HEK293T (cell line): ENCODE measurements around the gene UQCRC2.
"Not testable (repeated sequence)": the region's sequence is repeated elsewhere in the genome, so short reads cannot be mapped to it uniquely, and the experiment has no call there.

Source experiments
- CTCF ChIA-PET: fragments of 350-600 bp; formaldehyde crosslinking; extraction: SDS; loops from one replicate; lab custom pipeline; 2021; ENCODE audit warnings: antibody characterized with exemption, inconsistent platforms; lab: Yijun Ruan, JAX
- POLR2A ChIA-PET: fragments of 350-600 bp; formaldehyde crosslinking; extraction: SDS; loops from one replicate; lab custom pipeline; 2020; ENCODE audit warnings: antibody characterized with exemption, inconsistent platforms; lab: Yijun Ruan, JAX
- DNase-seq: peaks from one replicate; pipeline ENCODE4 v3.0.0; 2012; ENCODE audit warnings: mixed read lengths; ENCODE audit errors: extremely low spot score
- ARNT ChIP-seq: fragments of 450-650 bp; IDR thresholded peaks from 2 replicates; pipeline ENCODE4 v1.6.1; 2017; ENCODE audit warnings: mild to moderate bottlenecking
- BHLHE40 ChIP-seq: fragments of 450-650 bp; IDR thresholded peaks from 2 replicates; pipeline ENCODE4 v1.6.1; 2016; ENCODE audit warnings: mild to moderate bottlenecking, moderate library complexity, borderline replicate concordance
- CTBP1 ChIP-seq: fragments of 450-650 bp; IDR thresholded peaks from 2 replicates; pipeline ENCODE4 v1.6.1; 2016; ENCODE audit warnings: borderline replicate concordance
- ELF4 ChIP-seq: fragments of 450-650 bp; IDR thresholded peaks from 2 replicates; pipeline ENCODE4 v1.6.1; 2017; ENCODE audit warnings: antibody characterized with exemption
- FOXA1 ChIP-seq: fragments of 450-650 bp; IDR thresholded peaks from 2 replicates; pipeline ENCODE4 v1.6.1; 2016; ENCODE audit warnings: mild to moderate bottlenecking
- FOXK2 ChIP-seq: fragments of 450-650 bp; IDR thresholded peaks from 2 replicates; pipeline ENCODE4 v1.6.1; 2016; ENCODE audit warnings: mild to moderate bottlenecking
- FOXM1 ChIP-seq: fragments of 450-650 bp; IDR thresholded peaks from 2 replicates; pipeline ENCODE4 v1.6.1; 2017; ENCODE audit warnings: mild to moderate bottlenecking, borderline replicate concordance
- HDGF ChIP-seq: fragments of 450-650 bp; IDR thresholded peaks from 2 replicates; pipeline ENCODE4 v1.6.1; 2017; ENCODE audit warnings: antibody characterized with exemption, borderline replicate concordance
- L3MBTL2 ChIP-seq: fragments of 450-650 bp; conservative IDR thresholded peaks from 2 replicates; pipeline ENCODE4 v1.6.1; 2016; ENCODE audit warnings: mild to moderate bottlenecking
- LEF1 ChIP-seq: fragments of 450-650 bp; IDR thresholded peaks from 2 replicates; pipeline ENCODE4 v1.6.1; 2017; ENCODE audit warnings: mild to moderate bottlenecking, borderline replicate concordance
- NFRKB ChIP-seq: fragments of 450-650 bp; IDR thresholded peaks from 2 replicates; pipeline ENCODE4 v1.6.1; 2016; ENCODE audit warnings: mild to moderate bottlenecking, moderate library complexity
- PKNOX1 ChIP-seq: fragments of 450-650 bp; IDR thresholded peaks from 2 replicates; pipeline ENCODE4 v1.6.1; 2016
- SP1 ChIP-seq: fragments of 450-650 bp; IDR thresholded peaks from 2 replicates; pipeline ENCODE4 v1.6.1; 2017
- SUZ12 ChIP-seq: fragments of 450-650 bp; IDR thresholded peaks from 2 replicates; pipeline ENCODE4 v1.6.1; 2016; ENCODE audit warnings: mild to moderate bottlenecking
- TARDBP ChIP-seq: fragments of 450-650 bp; IDR thresholded peaks from 2 replicates; pipeline ENCODE4 v1.6.1; 2016
- ZNF384 ChIP-seq: fragments of 450-650 bp; IDR thresholded peaks from 2 replicates; pipeline ENCODE4 v1.6.1; 2016

The UQCRC2 gene

GRCh38 chr16:22018559-22018958 is 65.4 kb downstream of the UQCRC2 start:
- no peak for TF ChIP-seq HDGF
- no peak for TF ChIP-seq BHLHE40
- no peak for TF ChIP-seq PKNOX1
- no peak for TF ChIP-seq ZNF384
- TF ChIP-seq FOXK2 = no peak
- TF ChIP-seq CTBP1 = no peak
- TF ChIP-seq SUZ12 = no peak
- TF ChIP-seq FOXM1 = no peak
- ChIA-PET CTCF (no interaction called here), POLR2A (no interaction called here)
- no peak for DNase-seq

- CTCF ChIA-PET = interaction anchor here (0.5 kb wide), 1 partner anchor 221 kb away, joined by 3 read pairs; no protein-coding TSS in a partner anchor
- no peak for DNase-seq
- POLR2A ChIA-PET = no interaction called here
- TF ChIP-seq HDGF = no peak
- TF ChIP-seq ELF4 = no peak
- TF ChIP-seq LEF1 = no peak
- no peak for TF ChIP-seq FOXA1
- TF ChIP-seq FOXK2 = no peak
- TF ChIP-seq FOXM1 = no peak
- TF ChIP-seq SUZ12 = no peak
- TF ChIP-seq CTBP1 = no peak
- TF ChIP-seq ZNF384 = no peak
- TF ChIP-seq ARNT = no peak
- TF ChIP-seq TARDBP = no peak
These were observed 69.0 kb downstream of the UQCRC2 start for GRCh38 chr16:22022151-22022550.

- ChIA-PET POLR2A (interaction anchor here (0.6 kb wide), 1 partner anchor 9 kb away, joined by 3 read pairs; no protein-coding TSS in a partner anchor), CTCF (interaction anchor here (0.6 kb wide), 1 partner anchor 121 kb away, joined by 3 read pairs; no protein-coding TSS in a partner anchor)
- DNase-seq = no peak
- TF ChIP-seq NFRKB (no peak), ARNT (no peak), SUZ12 (no peak)
These were observed 70.3 kb downstream of the UQCRC2 start for GRCh38 chr16:22023505-22023904.

GRCh38 chr16:22024785-22025184 is 71.6 kb downstream of the UQCRC2 start:
- CTCF ChIA-PET, DNase-seq, POLR2A ChIA-PET: not testable (repeated sequence)

- TF ChIP-seq L3MBTL2 = no peak
- no peak for TF ChIP-seq FOXM1
- TF ChIP-seq HDGF = no peak
- no peak for TF ChIP-seq PKNOX1
- TF ChIP-seq ELF4 = no peak
- no peak for TF ChIP-seq CTBP1
- no peak for TF ChIP-seq ZNF384
- no peak for TF ChIP-seq SP1
- TF ChIP-seq FOXA1 = no peak
- no peak for TF ChIP-seq BHLHE40
- no peak for TF ChIP-seq NFRKB
- no peak for TF ChIP-seq TARDBP
- no peak for TF ChIP-seq LEF1
- TF ChIP-seq ARNT = no peak
- no peak for TF ChIP-seq SUZ12
- TF ChIP-seq FOXK2 = no peak
- CTCF ChIA-PET = interaction anchor here (0.9 kb wide), 1 partner anchor 72 kb away, joined by 5 read pairs; no protein-coding TSS in a partner anchor
- POLR2A ChIA-PET = no interaction called here
- DNase-seq = no peak
These were observed 74.5 kb downstream of the UQCRC2 start for GRCh38 chr16:22027633-22028032.

GRCh38 chr16:22029632-22030031 is 76.5 kb downstream of the UQCRC2 start:
- CTCF ChIA-PET = no interaction called here
- DNase-seq = no peak
- no peak for TF ChIP-seq TARDBP
- TF ChIP-seq CTBP1 = no peak
- POLR2A ChIA-PET = no interaction called here

- TF ChIP-seq SUZ12 = no peak
- no peak for TF ChIP-seq ZNF384
- TF ChIP-seq NFRKB = no peak
- no peak for TF ChIP-seq ELF4
- no peak for TF ChIP-seq FOXA1
- TF ChIP-seq FOXM1 = no peak
- no peak for TF ChIP-seq CTBP1
- no peak for TF ChIP-seq ARNT
- TF ChIP-seq BHLHE40 = no peak
- TF ChIP-seq TARDBP = no peak
- TF ChIP-seq SP1 = no peak
- TF ChIP-seq L3MBTL2 = no peak
- no peak for TF ChIP-seq PKNOX1
- no peak for TF ChIP-seq HDGF
- TF ChIP-seq LEF1 = no peak
- no peak for TF ChIP-seq FOXK2
- CTCF ChIA-PET = no interaction called here
- POLR2A ChIA-PET = no interaction called here
- DNase-seq = no peak
These were observed 77.1 kb downstream of the UQCRC2 start for GRCh38 chr16:22030087-22030812.
